GM12878 (cell line): ENCODE measurements around the gene HCFC1R1. TPM values are rescaled to one million over a fixed set of nuclear protein-coding genes. Genes with fewer than 3 reads are reported as not detected.
A peak's percentile ranks its signal among the peaks of the same experiment; 100 is the strongest.

Experiments
- ASH2L ChIP-seq: fragments of 300-600, 200-600 bp; sonication (generic); IDR thresholded peaks from 2 replicates; pipeline ENCODE4 v1.6.1; 2017; ENCODE audit warnings: low read depth, mild to moderate bottlenecking, borderline replicate concordance
- CHD4 ChIP-seq: fragments of 200-600 bp; sonication (generic); IDR thresholded peaks from 2 replicates; pipeline ENCODE4 v1.6.1; 2016; ENCODE audit warnings: mild to moderate bottlenecking
- CREM ChIP-seq: IDR thresholded peaks from 2 replicates; pipeline ENCODE4 v1.6.1; 2014; ENCODE audit warnings: antibody characterized with exemption, low read depth
- CUX1 ChIP-seq: IDR thresholded peaks from 2 replicates; pipeline ENCODE4 v1.6.1; 2012; ENCODE audit warnings: improper control_type of control experiment, low read depth, low read length; ENCODE audit not compliant: insufficient replicate concordance
- DPF2 ChIP-seq: fragments of 450-650 bp; IDR thresholded peaks from 2 replicates; pipeline ENCODE4 v1.6.1; 2017; ENCODE audit warnings: mild to moderate bottlenecking
- FOS ChIP-seq: IDR thresholded peaks from 3 replicates; pipeline ENCODE4 v1.6.1; 2011; ENCODE audit warnings: borderline replicate concordance; ENCODE audit not compliant: insufficient read length; ENCODE audit errors: extremely low read depth
- IRF4 ChIP-seq: IDR thresholded peaks from 2 replicates; pipeline ENCODE4 v1.6.1; 2011; ENCODE audit warnings: low read depth, low read length
- KAT2A ChIP-seq: conservative IDR thresholded peaks from 2 replicates; pipeline ENCODE4 v1.6.1; 2011; ENCODE audit warnings: low read depth, low read length; ENCODE audit not compliant: control insufficient read depth
- KDM1A ChIP-seq: fragments of 200-600 bp; sonication (generic); IDR thresholded peaks from 2 replicates; pipeline ENCODE4 v1.6.1; 2016; ENCODE audit warnings: borderline replicate concordance
- MLLT1 ChIP-seq: fragments of 450-650 bp; IDR thresholded peaks from 2 replicates; pipeline ENCODE4 v1.6.1; 2016; ENCODE audit warnings: mild to moderate bottlenecking
- MYB ChIP-seq: fragments of 150-350 bp; IDR thresholded peaks from 2 replicates; pipeline ENCODE4 v1.6.1; 2014; ENCODE audit warnings: mild to moderate bottlenecking, low read depth, low read length, borderline replicate concordance
- MYC ChIP-seq: IDR thresholded peaks from 2 replicates; pipeline ENCODE4 v1.6.1; 2011; ENCODE audit warnings: mild to moderate bottlenecking, low read length, moderate library complexity, inconsistent platforms; ENCODE audit not compliant: insufficient read depth, insufficient replicate concordance, insufficient read length, severe bottlenecking
- RFX5 ChIP-seq: IDR thresholded peaks from 2 replicates; pipeline ENCODE4 v1.6.1; 2011; ENCODE audit warnings: low read depth, low read length, improper control_type of control experiment
- SMAD5 ChIP-seq: IDR thresholded peaks from 2 replicates; pipeline ENCODE4 v1.6.1; 2016; ENCODE audit warnings: antibody characterized with exemption, low read depth
- SPI1 ChIP-seq: IDR thresholded peaks from 2 replicates; pipeline ENCODE4 v1.6.1; 2011; ENCODE audit warnings: low read depth, mild to moderate bottlenecking, low read length, moderate library complexity, borderline replicate concordance; ENCODE audit not compliant: insufficient read depth
- SREBF2 ChIP-seq: IDR thresholded peaks from 2 replicates; pipeline ENCODE4 v1.6.1; 2012; ENCODE audit warnings: mild to moderate bottlenecking, low read length
- TARDBP ChIP-seq: IDR thresholded peaks from 2 replicates; pipeline ENCODE4 v1.6.1; 2016; ENCODE audit warnings: borderline replicate concordance
- ZBTB33 ChIP-seq: fragments of 450-650 bp; IDR thresholded peaks from 2 replicates; pipeline ENCODE4 v1.6.1; 2017; ENCODE audit warnings: mild to moderate bottlenecking
- ZSCAN29 ChIP-seq: fragments of 450-650 bp; IDR thresholded peaks from 2 replicates; pipeline ENCODE4 v1.6.1; 2017; ENCODE audit warnings: mild to moderate bottlenecking, moderate library complexity
- ZZZ3 ChIP-seq: IDR thresholded peaks from 2 replicates; pipeline ENCODE4 v1.6.1; 2011; ENCODE audit warnings: low read depth; ENCODE audit not compliant: control insufficient read depth, insufficient read length
- polyA plus RNA-seq, 11 experiments: library from polyadenylated mRNA; depleted of rRNA in 4 of 11; unstranded in 6 of 11; stranded (reverse) in 5 of 11; fragments of >200 nt; fragmentation: Nextera tagmentation in 4 of 11; fragmentation: Illumina TruSeq in 1 of 11; extraction: Ambion mirVana in 4 of 11; extraction: Trizol in 1 of 11; gene quantifications; 1 replicate in 1 of 11; 2 replicates in 10 of 11; pipeline versions ENCODE4 v1.2.1 to v1.2.3, GENCODE V29; 2011 to 2016; ENCODE audit warnings: inconsistent platforms in 2 of 11, missing spikeins in 2 of 11, low read depth in 1 of 11
- total RNA-seq, 4 experiments: library from RNA; depleted of rRNA in 3 of 4; stranded (reverse); fragments of >200 nt in 3 of 4; fragmentation: Illumina TruSeq in 1 of 4; extraction: Trizol in 1 of 4; gene quantifications; 2 replicates each; pipeline versions ENCODE4 v1.2.1 to v1.2.3, GENCODE V29; 2013 to 2021
- TF ChIP-seq, protein P1 (sequence below): fragments of 450-650 bp; IDR thresholded peaks from 2 replicates; pipeline ENCODE4 v1.6.1; 2017; ENCODE audit warnings: borderline replicate concordance

Gene HCFC1R1
- total and polyA plus RNA-seq, 10 of the 15 experiments (the other 5 are each of a cell fraction or from before 2014, with no cell fraction given), result 2.8 to 42.5 (median 20.4) TPM

- TF ChIP-seq DPF2 (peak; percentile 88), CUX1 (no peak), SPI1 (no peak), KAT2A (no peak), FOS (no peak), RFX5 (no peak), MLLT1 (no peak), ZZZ3 (no peak), CREM (peak; percentile 55; the same call in 1 of the 2 replicates), CHD4 (no peak), SMAD5 (no peak), ASH2L (no peak), MYC (no peak), SREBF2 (no peak), KDM1A (no peak), TARDBP (no peak), ZSCAN29 (no peak), IRF4 (peak; percentile 47; the same call in 1 of the 2 replicates), MYB (no peak), ZBTB33 (no peak)
- TF ChIP-seq, protein P1, sequence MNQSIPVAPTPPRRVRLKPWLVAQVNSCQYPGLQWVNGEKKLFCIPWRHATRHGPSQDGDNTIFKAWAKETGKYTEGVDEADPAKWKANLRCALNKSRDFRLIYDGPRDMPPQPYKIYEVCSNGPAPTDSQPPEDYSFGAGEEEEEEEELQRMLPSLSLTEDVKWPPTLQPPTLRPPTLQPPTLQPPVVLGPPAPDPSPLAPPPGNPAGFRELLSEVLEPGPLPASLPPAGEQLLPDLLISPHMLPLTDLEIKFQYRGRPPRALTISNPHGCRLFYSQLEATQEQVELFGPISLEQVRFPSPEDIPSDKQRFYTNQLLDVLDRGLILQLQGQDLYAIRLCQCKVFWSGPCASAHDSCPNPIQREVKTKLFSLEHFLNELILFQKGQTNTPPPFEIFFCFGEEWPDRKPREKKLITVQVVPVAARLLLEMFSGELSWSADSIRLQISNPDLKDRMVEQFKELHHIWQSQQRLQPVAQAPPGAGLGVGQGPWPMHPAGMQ, result no peak
Observed at GRCh38 chr16:3065069-3065741, 41.5 kb upstream of the HCFC1R1 start, which contains the start of gene IL32 (continued).
